Choroid plexus epithelial cell (primary cell): ENCODE data around the gene SPRR2E.
"Not testable (repeated sequence)": the region's sequence is repeated elsewhere in the genome, so short reads cannot be mapped to it uniquely, and the experiment has no call there.

Experiments used
- DNase-seq: peaks from one replicate; pipeline ENCODE4 v3.0.0-alpha.2; 2010; ENCODE audit warnings: low read depth
- H3K4me3 ChIP-seq: 2 replicates; pipeline ENCODE4 v1.5.1; 2011; ENCODE audit warnings: low read depth, mild to moderate bottlenecking, control low read depth, low read length, moderate library complexity
- CTCF ChIP-seq: conservative IDR thresholded peaks from 2 replicates; pipeline ENCODE4 v1.5.1; 2011; ENCODE audit warnings: low read depth, mild to moderate bottlenecking, control low read depth, inconsistent platforms, low read length, moderate library complexity

Gene SPRR2E

GRCh38 chr1:153058826-153059784 is 35.2 kb downstream of the SPRR2E start:
- TF ChIP-seq CTCF = no peak
- no peak for DNase-seq
- no peak overlapping the region for H3K4me3 ChIP-seq

GRCh38 chr1:153058154-153058553 is 36.2 kb downstream of the SPRR2E start:
- no peak for DNase-seq
- no peak for TF ChIP-seq CTCF
- H3K4me3 ChIP-seq = no peak overlapping the region

DNA sequence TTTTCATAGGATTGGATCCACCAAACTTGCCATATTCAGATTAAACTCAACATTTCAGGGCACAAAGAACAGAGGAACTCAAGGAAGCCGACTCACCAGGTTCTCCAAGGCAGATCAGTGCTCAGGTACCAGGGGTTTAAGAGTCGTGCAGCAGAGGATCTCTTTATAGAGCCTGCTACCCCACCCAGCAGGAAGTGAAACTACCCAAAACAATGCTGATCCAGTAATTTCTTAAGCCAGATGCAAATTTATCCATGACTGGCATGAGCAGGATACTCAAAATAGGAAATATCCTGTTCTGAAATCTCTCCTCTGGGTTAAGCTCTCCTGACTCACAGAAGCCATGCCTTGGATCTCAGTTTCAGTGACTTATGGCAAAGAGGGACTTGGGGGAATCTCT is 37.0 kb downstream of the SPRR2E start, which contains the start of gene SPRR2A:
SPRR2A (minus strand) TSS at position 138 of the 400 bp plus-strand sequence. CDS start 777 bp downstream, outside the sequence.
- no peak within 1 kb of the TSS for H3K4me3 ChIP-seq
- DNase-seq = no peak
- TF ChIP-seq CTCF = no peak

DNA sequence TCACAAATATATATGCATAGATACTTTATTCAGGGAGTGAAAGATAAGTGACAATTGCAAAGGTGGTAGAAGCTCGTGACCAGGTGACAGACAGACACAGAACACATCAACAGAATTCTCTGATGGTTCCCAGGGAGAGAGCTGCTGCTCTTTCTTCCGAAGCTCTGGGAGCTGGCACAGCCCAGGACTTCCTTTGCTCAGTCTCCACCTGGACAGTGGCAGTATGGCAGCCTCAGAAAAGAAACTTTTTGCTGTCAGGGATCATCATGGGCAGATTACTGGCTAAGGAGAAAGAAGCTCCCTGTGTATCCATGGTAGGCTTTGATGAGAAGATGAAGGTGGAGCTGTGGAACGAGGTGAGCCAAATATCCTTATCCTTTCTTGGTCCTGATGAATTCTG is 38.2 kb downstream of the SPRR2E start:
- not testable (repeated sequence) for DNase-seq, H3K4me3 ChIP-seq

DNA sequence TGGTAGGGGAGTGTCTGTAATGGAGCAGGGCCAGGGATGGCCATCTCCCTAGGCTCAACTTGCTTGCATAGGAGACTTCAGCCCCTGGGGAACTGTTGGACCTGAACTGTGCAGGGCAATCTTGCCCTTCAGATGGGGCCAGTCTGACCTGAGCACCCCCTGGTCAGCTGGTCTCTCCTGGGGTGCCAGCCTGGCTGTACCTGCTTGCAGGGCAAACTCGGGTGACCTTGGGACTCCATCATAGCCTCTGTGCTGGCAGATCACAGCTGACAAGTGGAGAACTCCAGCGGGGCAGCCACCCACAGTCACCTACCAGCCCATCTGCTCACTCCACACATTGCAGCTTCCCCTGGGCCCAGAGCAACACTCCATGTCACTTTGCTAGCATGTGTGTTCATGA is 45.1 kb downstream of the SPRR2E start:
- no peak for DNase-seq
- TF ChIP-seq CTCF = no peak
- no peak overlapping the region for H3K4me3 ChIP-seq
